IMR-90 (cell line): Measurements from ENCODE around the gene CREBL2. TPM values are rescaled to one million over a fixed set of nuclear protein-coding genes. Genes with fewer than 3 reads are reported as not detected.

Experiments used
- ATAC-seq: fragments of 200-7000 bp; cut with Tn5 transposase; 2 replicates; pipeline ENCODE4 v1.9.1; 2020; ENCODE audit warnings: low read depth, mild to moderate bottlenecking, moderate library complexity
- BruUV-seq: library from RNA; stranded (reverse); fragments of 400-500 nt; replicated peaks from 2 replicates; lab custom pipeline; 2021; lab: Mats Ljungman, UMichigan
- CTCF ChIA-PET: fragments of 300-600 bp; formaldehyde crosslinking; extraction: SDS; loops from one replicate; lab custom pipeline; 2021; ENCODE audit warnings: antibody characterized with exemption; lab: Yijun Ruan, JAX
- POLR2A ChIA-PET: fragments of 300-600 bp; sonication (Branson Sonifier 250); formaldehyde crosslinking; loops from one replicate; lab custom pipeline; 2022; ENCODE audit warnings: antibody characterized with exemption; ENCODE audit not compliant: unreplicated experiment; lab: Charles Lee
- DNase-seq: peaks from one replicate; pipeline ENCODE4 v3.0.0; 2013
- H2AFZ ChIP-seq: replicated peaks from 2 replicates; pipeline ENCODE3; 2013; ENCODE audit warnings: low read length, mild to moderate bottlenecking; ENCODE audit not compliant: poor library complexity
- H2AK5ac ChIP-seq: 2 replicates; pipeline ENCODE4 v1.6.1; 2013; ENCODE audit warnings: low read depth, low read length, inconsistent platforms
- H2AK9ac ChIP-seq: replicated peaks from 2 replicates; pipeline ENCODE3; 2013; ENCODE audit warnings: mild to moderate bottlenecking, low read depth, low read length, moderate library complexity; ENCODE audit not compliant: poor library complexity
- H2BK120ac ChIP-seq: 2 replicates; pipeline ENCODE4 v1.6.1; 2013; ENCODE audit warnings: low read depth, low read length, inconsistent platforms
- H2BK15ac ChIP-seq: 3 replicates; pipeline ENCODE4 v1.6.1; 2013; ENCODE audit warnings: low read depth, low read length, inconsistent platforms
- H2BK20ac ChIP-seq: 2 replicates; pipeline ENCODE4 v1.6.1; 2013; ENCODE audit warnings: low read depth, mild to moderate bottlenecking, inconsistent platforms, low read length, moderate library complexity
- H2BK5ac ChIP-seq: 2 replicates; pipeline ENCODE4 v1.6.1; 2013; ENCODE audit warnings: mild to moderate bottlenecking, low read depth, low read length, inconsistent platforms; ENCODE audit not compliant: poor library complexity, severe bottlenecking
- H3K14ac ChIP-seq: replicated peaks from 2 replicates; pipeline ENCODE4 v1.6.1; 2013; ENCODE audit warnings: low read depth, low read length, inconsistent platforms
- H3K18ac ChIP-seq: 2 replicates; pipeline ENCODE4 v1.6.1; 2013; ENCODE audit warnings: low read depth, low read length, control low read depth
- H3K23ac ChIP-seq: 2 replicates; pipeline ENCODE4 v1.6.1; 2013; ENCODE audit warnings: low read depth, low read length, inconsistent platforms
- H3K27ac ChIP-seq: 2 replicates; pipeline ENCODE4 v1.5.1; 2013; ENCODE audit warnings: mild to moderate bottlenecking, control low read depth, low read length; ENCODE audit not compliant: insufficient read depth
- H3K27me3 ChIP-seq: 2 replicates; pipeline ENCODE4 v1.6.1; 2013; ENCODE audit warnings: low read length; ENCODE audit not compliant: control insufficient read depth, insufficient read depth
- H3K36me3 ChIP-seq: 2 replicates; pipeline ENCODE4 v1.6.1; 2013; ENCODE audit warnings: low read length, mixed read lengths; ENCODE audit not compliant: control insufficient read depth, insufficient read depth
- H3K4ac ChIP-seq: 2 replicates; pipeline ENCODE4 v1.6.1; 2013; ENCODE audit warnings: low read depth, low read length, inconsistent platforms
- H3K4me1 ChIP-seq: 2 replicates; pipeline ENCODE4 v1.6.1; 2013; ENCODE audit warnings: low read length, mixed read lengths; ENCODE audit not compliant: control insufficient read depth, insufficient read depth
- H3K4me2 ChIP-seq: 2 replicates; pipeline ENCODE4 v1.6.1; 2013; ENCODE audit warnings: low read depth, mild to moderate bottlenecking, control low read depth, low read length, moderate library complexity
- H3K4me3 ChIP-seq: 2 replicates; pipeline ENCODE4 v1.5.1; 2013; ENCODE audit warnings: low read depth, mild to moderate bottlenecking, control low read depth, low read length, moderate library complexity; ENCODE audit not compliant: insufficient read depth
- H3K56ac ChIP-seq: 2 replicates; pipeline ENCODE4 v1.6.1; 2013; ENCODE audit warnings: low read length, inconsistent platforms; ENCODE audit not compliant: insufficient read depth; ENCODE audit errors: extremely low read depth
- H3K79me1 ChIP-seq, 2 experiments: 2 replicates each; pipeline ENCODE4 v1.6.1; 2013; ENCODE audit warnings: low read length in 2 of 2, inconsistent platforms in 1 of 2, low read depth in 1 of 2
- H3K9ac ChIP-seq: 2 replicates; pipeline ENCODE4 v1.6.1; 2013; ENCODE audit warnings: low read depth, low read length, control low read depth
- H3K9me1 ChIP-seq: 2 replicates; pipeline ENCODE4 v1.6.1; 2013; ENCODE audit warnings: low read length, inconsistent platforms; ENCODE audit not compliant: insufficient read depth
- H3K9me3 ChIP-seq: 2 replicates; pipeline ENCODE4 v1.6.1; 2013; ENCODE audit warnings: low read length; ENCODE audit not compliant: control insufficient read depth, insufficient read depth
- H4K20me1 ChIP-seq: 2 replicates; pipeline ENCODE4 v1.6.1; 2013; ENCODE audit warnings: low read length, inconsistent platforms; ENCODE audit not compliant: insufficient read depth
- H4K5ac ChIP-seq: 2 replicates; pipeline ENCODE4 v1.6.1; 2013; ENCODE audit warnings: mild to moderate bottlenecking, low read depth, low read length, control low read depth
- H4K8ac ChIP-seq, 2 experiments: 2 replicates each; pipeline ENCODE4 v1.6.1; 2013; ENCODE audit warnings: low read depth in 2 of 2, low read length in 2 of 2, control low read depth in 1 of 2, inconsistent platforms in 1 of 2
- H4K91ac ChIP-seq: 2 replicates; pipeline ENCODE4 v1.6.1; 2013; ENCODE audit warnings: low read depth, low read length, inconsistent platforms; ENCODE audit not compliant: insufficient read depth
- BHLHE40 ChIP-seq: fragments of 150-350 bp; IDR thresholded peaks from 2 replicates; pipeline ENCODE4 v1.6.1; 2016; ENCODE audit warnings: mild to moderate bottlenecking, low read depth, low read length
- CEBPB ChIP-seq: IDR thresholded peaks from 2 replicates; pipeline ENCODE4 v1.6.1; 2012; ENCODE audit warnings: low read depth, low read length, improper control_type of control experiment
- CHD1 ChIP-seq: IDR thresholded peaks from 2 replicates; pipeline ENCODE4 v1.6.1; 2012; ENCODE audit warnings: low read depth, low read length, improper control_type of control experiment
- CTCF ChIP-seq: conservative IDR thresholded peaks from 2 replicates; pipeline ENCODE4 v1.5.1; 2012; ENCODE audit warnings: mild to moderate bottlenecking, low read depth, low read length, improper control_type of control experiment
- ELK1 ChIP-seq: fragments of 150-350 bp; IDR thresholded peaks from 2 replicates; pipeline ENCODE4 v1.6.1; 2016; ENCODE audit warnings: low read depth, mild to moderate bottlenecking, low read length, moderate library complexity, borderline replicate concordance
- FOS ChIP-seq: fragments of 150-350 bp; IDR thresholded peaks from 2 replicates; pipeline ENCODE4 v1.6.1; 2016; ENCODE audit warnings: low read depth, low read length
- MAFK ChIP-seq: IDR thresholded peaks from 2 replicates; pipeline ENCODE4 v1.6.1; 2012; ENCODE audit warnings: low read depth, low read length, improper control_type of control experiment
- MAZ ChIP-seq: IDR thresholded peaks from 2 replicates; pipeline ENCODE4 v1.6.1; 2012; ENCODE audit warnings: low read depth, mild to moderate bottlenecking, low read length, improper control_type of control experiment, moderate library complexity, borderline replicate concordance
- MXI1 ChIP-seq: IDR thresholded peaks from 2 replicates; pipeline ENCODE4 v1.6.1; 2012; ENCODE audit warnings: low read depth, mild to moderate bottlenecking, low read length, moderate library complexity, borderline replicate concordance
- NFE2L2 ChIP-seq: fragments of 150-350 bp; IDR thresholded peaks from 2 replicates; pipeline ENCODE4 v1.6.1; 2016; ENCODE audit warnings: low read depth, mild to moderate bottlenecking, low read length
- POLR2A ChIP-seq: IDR thresholded peaks from 2 replicates; pipeline ENCODE4 v1.6.1; 2012; ENCODE audit warnings: mild to moderate bottlenecking, low read depth, low read length
- RAD21 ChIP-seq: IDR thresholded peaks from 2 replicates; pipeline ENCODE4 v1.6.1; 2012; ENCODE audit warnings: low read length, improper control_type of control experiment
- RCOR1 ChIP-seq: IDR thresholded peaks from 2 replicates; pipeline ENCODE4 v1.6.1; 2012; ENCODE audit warnings: mild to moderate bottlenecking, low read length, improper control_type of control experiment; ENCODE audit not compliant: insufficient replicate concordance
- RFX5 ChIP-seq: IDR thresholded peaks from 2 replicates; pipeline ENCODE4 v1.8.0; 2012; ENCODE audit warnings: low read depth, mild to moderate bottlenecking, low read length, moderate library complexity
- SMC3 ChIP-seq: fragments of 150-350 bp; IDR thresholded peaks from 2 replicates; pipeline ENCODE4 v1.6.1; 2016; ENCODE audit warnings: low read depth, mild to moderate bottlenecking, antibody characterized with exemption, low read length, moderate library complexity
- USF2 ChIP-seq: fragments of 150-350 bp; IDR thresholded peaks from 2 replicates; pipeline ENCODE4 v1.6.1; 2017; ENCODE audit warnings: mild to moderate bottlenecking, antibody characterized with exemption, low read length, low read depth
- WGBS, 2 experiments: methylation state at CpG; one replicate each; pipeline versions ENCODE4 v1.1.5 to v1.1.7; 2013; ENCODE audit warnings: missing lambda C conversion rate in 2 of 2; ENCODE audit not compliant: insufficient read length in 1 of 2; ENCODE audit errors: extremely low coverage in 2 of 2; 5-methylcytosine and 5-hydroxymethylcytosine counted together
- dilution Hi-C: fragments of 300-500 bp; cut with HindIII; formaldehyde crosslinking; loops from one replicate; pipeline ENCODE4 v1.14.3; 2018; ENCODE audit warnings: low sequenced_read_pairs; ENCODE audit not compliant: unreplicated experiment
- in situ Hi-C: fragments of 300-500 bp; cut with MboI; formaldehyde crosslinking; loops from 3 replicates; pipeline ENCODE4 v1.14.3; 2019; ENCODE audit warnings: low sequenced_read_pairs, inconsistent platforms, mixed read lengths
- intact Hi-C: fragments of 100-400 bp; cut with micrococcal nuclease; formaldehyde crosslinking; loops from 2 replicates; pipeline ENCODE4 v1.10.0; 2022
- polyA plus RNA-seq, 3 experiments: library from polyadenylated mRNA; depleted of rRNA; stranded (reverse); fragments of >200 nt; gene quantifications; 2 replicates each; pipeline ENCODE4 v1.2.3, GENCODE V29; 2012; ENCODE audit warnings: low replicate concordance in 1 of 3
- total RNA-seq: library from RNA; depleted of rRNA; stranded (reverse); fragments of >200 nt; gene quantifications from 2 replicates; pipeline ENCODE4 v1.2.3, GENCODE V29; 2012

The CREBL2 gene
- total and polyA plus RNA-seq, 2 of the 4 experiments (the other 2 are of a cell fraction): 11.5 to 19.0 TPM

DNA sequence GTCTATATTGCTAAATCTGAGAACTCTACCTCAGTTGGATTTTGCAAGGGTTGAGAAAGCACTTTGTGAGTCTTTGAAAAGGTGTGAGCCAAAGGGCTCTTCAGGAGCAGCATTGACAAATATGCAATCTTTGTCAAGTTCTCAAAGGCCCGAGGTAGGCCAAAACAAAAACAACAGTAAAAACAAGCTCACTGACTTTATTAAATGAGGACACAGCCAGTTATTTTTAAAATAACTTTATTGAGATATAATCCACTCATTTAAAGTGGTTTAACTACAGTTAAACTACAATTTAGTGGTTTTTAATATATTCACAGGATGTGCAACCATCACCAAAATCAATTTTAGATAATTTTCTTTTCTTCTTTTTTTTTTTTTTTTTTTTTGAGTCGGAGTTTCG is 2.0 kb upstream of the CREBL2 start:
- intact Hi-C loops: loop anchor here (5.0 kb wide), 1 partner anchor 47 kb away; the partner anchor contains the start of gene DUSP16
- Histone ChIP-seq H3K9me3 (no peaks in the 10 kb centered on the region), H3K27me3 (no peaks in the 10 kb centered on the region), H2AK9ac (no peak overlapping the region), H3K18ac (no peak overlapping the region), H2AFZ (no peak overlapping the region), H2BK20ac (no peak overlapping the region), H3K9ac (no peak overlapping the region), H3K23ac (no peak overlapping the region), H4K5ac (no peak overlapping the region), H3K9me1 (no peaks in the 10 kb centered on the region; the same call in 1 of the 2 replicates), H3K56ac (no peak overlapping the region), H4K20me1 (no peaks in the 10 kb centered on the region), H3K36me3 (no peaks in the 10 kb centered on the region), H3K4ac (no peak overlapping the region), H2BK15ac (no peak overlapping the region), H4K8ac (no peak overlapping the region), H4K91ac (no peak overlapping the region), H3K4me1 (peaks cover 2% of the 10 kb centered on the region; the same call in 1 of the 2 replicates), H3K14ac (no peak overlapping the region), H2BK120ac (no peak overlapping the region), H3K27ac (no peak overlapping the region), H3K79me1 (peaks cover 7 to 18% of the 10 kb centered on the region in 2 experiments; a peak in 3 of 4 replicates), H2AK5ac (no peak overlapping the region), H3K4me3 (no peak overlapping the region), H2BK5ac (no peak overlapping the region), H3K4me2 (no peak overlapping the region)
- ATAC-seq (no peak), DNase-seq (no peak)
- dilution Hi-C loops: no loop called here
- POLR2A ChIA-PET: no interaction called here
- BruUV-seq: no TSS peak
- CTCF ChIA-PET: no interaction called here
- WGBS, 2 experiments: no CpG with 5 or more reads among the region's 3 CpGs
- in situ Hi-C loops: no loop called here
- TF ChIP-seq CHD1 (no peak), RAD21 (no peak), MXI1 (no peak), USF2 (no peak), FOS (no peak), RCOR1 (no peak), CEBPB (no peak), SMC3 (no peak), BHLHE40 (no peak), NFE2L2 (no peak), ELK1 (no peak), POLR2A (no peak), CTCF (no peak), MAZ (no peak), RFX5 (no peak), MAFK (no peak)
